GM19043 (cell line): ENCODE data around the gene HOXC11.

Experiments
- ATAC-seq: cut with Tn5 transposase; IDR thresholded peaks from one replicate; pipeline ENCODE4 v1.9.1; 2021; ENCODE audit warnings: low read depth; ENCODE audit not compliant: unreplicated experiment

HOXC11 gene

DNA sequence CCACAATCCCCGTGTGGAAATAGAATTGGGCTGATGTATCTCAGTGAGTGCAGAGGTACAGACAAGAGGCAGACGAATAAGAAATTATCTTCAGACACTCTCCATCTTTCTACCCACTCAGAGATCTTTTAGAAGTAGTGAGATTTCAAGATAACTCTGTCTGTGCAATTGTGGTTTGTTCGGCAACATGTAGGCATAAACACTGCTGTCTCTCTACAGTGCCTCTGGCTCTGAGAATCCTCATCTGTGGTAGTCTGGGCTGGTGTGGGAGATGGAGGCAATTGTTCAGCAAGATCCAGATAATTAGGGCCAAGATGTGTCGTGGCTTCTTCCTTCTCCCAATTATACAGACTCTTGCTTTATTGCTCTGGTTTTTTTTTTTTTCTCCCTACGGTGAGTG, 31.2 kb upstream of the HOXC11 start:
- no peak for ATAC-seq

DNA sequence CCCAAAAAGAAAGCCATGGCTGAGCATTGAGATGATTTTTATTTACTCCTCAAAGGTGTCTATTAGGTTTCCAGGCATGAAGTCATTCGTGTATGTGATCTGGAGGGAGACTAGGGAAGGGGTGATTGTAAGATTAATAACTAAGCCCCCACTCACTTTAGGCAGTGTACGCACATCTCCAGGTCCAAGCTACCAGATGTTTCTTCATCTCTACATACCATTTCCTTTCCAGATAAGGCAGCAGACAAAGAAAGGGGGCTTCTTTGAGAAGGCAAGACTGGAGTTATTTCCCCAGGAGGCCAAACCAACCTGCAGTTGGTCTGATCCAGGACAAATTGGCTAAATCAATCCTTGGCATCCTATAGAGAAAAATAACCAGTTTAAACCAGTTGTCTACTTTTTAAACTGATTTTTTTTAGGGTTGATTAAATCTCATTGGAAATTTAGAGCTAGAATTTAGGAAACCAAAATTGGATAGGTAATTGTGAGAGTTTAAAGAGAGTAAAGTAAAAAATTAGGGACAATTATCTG, 30.4 kb upstream of the HOXC11 start:
- ATAC-seq, result no peak

DNA sequence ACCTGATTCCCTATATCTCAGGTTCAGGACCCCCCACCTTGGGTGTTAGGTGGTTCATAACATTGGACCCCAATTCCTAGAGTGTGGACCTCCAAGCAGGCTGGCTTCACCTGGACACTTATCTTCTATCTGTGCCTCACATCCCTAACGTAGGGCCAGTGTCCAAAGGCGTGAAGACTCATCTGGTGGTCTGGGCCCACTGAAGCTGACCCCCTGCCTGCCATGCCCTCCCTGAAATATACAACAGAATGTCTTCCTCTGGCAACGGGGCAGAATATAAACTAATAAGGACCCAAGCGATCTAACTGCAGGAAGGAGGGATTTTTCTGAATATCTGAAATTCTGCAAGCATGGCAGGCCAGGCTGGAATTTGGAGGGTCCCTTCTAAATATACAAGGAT, 28.7 kb upstream of the HOXC11 start:
- no peak for ATAC-seq

DNA sequence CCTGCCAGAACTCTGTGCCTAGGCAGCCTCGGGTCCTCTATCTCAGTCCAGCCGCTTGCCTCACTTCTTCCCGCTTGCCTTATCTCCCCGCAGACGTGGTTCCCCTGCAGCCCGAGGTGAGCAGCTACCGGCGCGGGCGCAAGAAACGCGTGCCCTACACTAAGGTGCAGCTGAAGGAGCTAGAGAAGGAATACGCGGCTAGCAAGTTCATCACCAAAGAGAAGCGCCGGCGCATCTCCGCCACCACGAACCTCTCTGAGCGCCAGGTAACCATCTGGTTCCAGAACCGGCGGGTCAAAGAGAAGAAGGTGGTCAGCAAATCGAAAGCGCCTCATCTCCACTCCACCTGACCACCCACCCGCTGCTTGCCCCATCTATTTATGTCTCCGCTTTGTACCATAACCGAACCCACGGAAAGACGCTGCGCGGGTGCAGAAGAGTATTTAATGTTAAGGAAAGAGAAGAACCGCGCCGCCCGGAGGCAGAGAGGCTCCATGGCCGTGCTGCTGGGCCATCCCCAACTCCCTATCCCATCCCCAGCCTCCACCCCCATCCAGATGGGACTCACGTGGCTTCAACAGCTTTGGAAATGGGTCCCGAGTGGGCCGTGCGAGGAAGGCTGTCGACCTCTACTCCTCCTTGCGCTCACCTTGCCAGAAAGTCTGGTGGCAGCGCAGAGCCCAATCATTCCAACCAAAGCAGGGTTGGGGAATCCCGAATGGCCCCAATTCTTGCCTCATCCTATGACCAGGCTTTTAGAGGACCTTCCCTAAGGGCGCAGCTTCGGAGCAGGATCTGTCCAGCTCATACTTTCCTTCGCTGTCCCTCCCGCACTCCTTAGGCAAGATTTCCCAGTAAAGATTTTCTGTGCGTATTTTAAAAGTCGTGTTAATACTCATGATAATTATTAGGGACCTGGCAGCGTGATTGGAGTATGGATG, 27.7 kb upstream of the HOXC11 start:
- ATAC-seq, result no peak

DNA sequence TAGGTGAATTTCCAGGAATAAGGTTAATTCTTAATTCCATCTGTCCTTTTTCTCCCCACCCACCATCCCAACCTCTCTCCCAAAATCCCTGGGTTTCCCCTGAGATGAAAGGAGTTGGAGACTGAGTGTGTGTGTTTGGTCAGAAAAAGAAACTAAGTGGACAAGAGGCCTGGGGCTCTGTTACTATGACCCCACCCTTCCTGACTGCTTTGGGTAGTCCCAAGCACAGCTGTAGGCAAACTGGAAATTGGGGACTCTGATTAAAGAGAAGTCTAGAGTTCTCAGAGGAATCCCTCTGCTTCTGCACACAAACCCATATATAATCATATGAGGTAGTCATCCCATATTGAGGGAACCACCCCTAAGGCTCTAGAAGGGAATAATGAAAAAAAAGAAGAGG, 25.2 kb upstream of the HOXC11 start:
- ATAC-seq, result no peak

DNA sequence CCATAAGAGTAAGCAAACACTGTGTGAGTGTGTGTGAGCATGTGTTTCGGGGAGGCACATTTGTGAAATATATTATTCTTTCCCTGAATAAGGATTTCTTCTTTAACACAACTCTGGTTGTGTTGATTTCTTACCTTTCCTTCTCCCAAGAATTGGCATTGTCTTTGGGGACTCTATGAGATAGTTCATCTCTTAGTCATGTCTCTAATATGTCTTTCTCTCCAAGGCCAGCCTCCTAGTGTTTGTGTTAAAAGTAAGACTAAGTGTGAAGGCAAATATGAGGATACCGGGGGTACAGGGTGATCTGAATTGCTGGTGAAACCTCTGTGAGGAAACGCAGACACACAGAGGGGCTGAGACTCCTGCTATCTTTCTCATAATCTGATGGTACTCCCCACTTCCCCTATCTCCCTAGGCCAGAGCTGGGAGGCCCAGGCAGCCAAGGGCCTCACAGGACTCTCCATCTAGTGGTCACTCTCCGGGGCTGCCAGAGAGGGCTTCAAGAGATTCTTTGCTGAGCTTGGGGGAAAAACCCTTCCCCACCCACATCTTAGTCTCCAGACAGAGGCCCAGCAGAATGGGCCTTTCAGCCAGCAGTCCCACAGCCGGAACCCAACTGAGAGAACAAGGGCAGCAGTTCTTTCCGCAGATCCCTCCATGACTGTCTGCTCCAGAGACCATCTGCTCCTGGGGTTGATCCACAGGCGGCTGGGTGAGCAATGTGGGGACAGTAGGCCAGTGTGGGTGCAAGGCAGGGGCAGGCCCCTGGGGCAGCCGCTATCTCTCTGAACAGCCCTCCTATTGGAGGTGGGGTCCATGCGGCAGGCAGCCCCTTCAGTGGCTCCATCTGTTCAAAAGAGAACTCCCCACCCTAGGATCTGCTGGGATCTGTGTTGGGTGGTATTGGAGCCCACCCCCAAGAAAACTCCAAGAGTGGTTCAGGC, 24.0 kb upstream of the HOXC11 start:
- ATAC-seq, result no peak

DNA sequence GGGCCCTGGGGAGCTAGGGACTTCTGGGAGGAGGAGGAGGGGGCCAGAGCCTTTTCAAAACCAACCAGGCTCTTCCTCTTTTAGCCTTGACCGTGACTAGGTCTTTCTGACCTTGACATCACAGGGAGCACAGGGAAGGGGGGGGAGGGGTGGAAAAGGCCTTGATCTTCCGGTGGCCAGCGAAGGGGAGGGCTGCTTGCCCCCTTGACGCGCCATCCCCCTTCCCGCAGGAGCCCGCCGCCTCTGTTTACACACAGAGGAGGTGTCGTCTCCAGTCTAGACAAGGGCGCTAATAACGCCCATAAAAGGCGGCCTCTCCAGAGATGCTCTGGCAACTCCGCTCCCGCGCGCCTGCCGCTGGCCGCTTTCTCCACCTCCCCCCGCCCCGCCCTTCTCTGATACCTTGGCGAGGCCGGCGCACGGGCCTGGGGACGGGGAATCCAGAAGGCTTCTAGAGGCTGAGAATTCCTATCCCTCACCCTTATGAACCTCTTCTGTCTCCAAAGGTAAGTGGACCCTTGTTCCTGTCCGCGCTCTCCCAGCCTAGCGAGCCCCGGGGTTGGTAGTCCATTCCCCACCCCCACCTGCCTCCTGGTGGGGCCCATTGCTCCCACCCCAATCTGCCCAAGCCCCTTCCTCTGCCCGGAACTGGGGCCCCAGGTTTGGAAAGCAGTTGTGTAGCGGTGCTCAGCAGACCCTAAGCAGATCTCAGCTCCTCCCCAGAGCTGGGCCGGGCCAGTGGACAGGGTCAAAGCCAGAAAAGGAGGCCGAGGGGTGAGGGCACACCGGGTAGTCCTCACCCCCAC, 23.1 kb upstream of the HOXC11 start:
- no peak for ATAC-seq

DNA sequence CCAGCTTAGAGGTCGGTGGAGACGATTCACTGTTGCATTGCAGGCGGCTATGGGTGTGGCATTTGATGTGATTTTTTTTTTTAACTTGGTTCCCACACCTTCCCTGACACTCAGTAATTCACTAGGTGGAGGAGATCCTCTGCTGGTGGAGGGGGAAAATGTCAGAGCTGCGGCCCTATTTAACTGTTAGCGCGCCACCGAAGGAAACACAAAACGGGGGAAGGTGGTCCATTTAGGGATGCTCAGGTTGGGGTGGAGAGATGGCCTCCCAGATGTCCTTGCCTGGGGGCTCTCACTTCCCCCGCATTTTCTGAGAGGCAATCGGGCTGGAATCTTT, 22.5 kb upstream of the HOXC11 start:
- ATAC-seq, result no peak

DNA sequence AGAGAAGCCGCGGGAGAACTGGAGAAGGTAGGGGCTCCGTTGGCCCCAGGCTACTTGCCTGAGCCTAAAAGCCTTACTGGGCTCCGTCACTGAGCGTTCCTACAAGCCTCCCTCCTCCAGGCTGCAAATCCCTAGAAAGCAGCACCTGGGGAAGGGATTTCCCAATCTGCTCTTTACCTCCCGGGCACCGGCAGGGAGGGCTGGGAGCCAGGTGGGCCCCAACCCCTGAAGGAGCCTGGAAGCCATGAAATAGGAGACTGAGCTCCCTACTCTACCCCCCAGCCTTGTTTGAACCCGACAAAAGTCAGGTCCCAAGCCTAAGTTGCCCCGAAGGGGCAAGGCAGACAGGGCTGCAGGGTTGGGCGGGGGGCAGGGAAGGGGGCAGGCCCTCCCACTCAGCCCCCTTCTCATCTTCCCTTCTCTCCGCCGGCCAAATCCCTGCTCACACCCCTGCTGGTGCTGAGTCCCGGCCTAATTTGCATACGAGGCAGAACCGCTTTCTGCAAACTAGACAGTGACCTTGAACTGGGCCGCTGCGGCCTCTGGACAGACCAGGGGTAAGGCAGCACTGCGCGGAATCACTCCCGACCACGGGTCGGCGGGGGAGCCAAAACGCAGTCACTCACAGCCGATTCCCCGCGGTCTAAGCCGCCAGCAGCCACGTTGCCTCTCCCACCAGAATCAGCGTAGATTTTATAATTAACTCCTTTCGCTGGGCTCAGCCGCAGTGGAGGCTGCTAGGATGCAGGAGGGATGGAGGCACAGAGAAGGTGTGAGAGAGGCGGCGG, 21.9 kb upstream of the HOXC11 start:
- ATAC-seq, result no peak

DNA sequence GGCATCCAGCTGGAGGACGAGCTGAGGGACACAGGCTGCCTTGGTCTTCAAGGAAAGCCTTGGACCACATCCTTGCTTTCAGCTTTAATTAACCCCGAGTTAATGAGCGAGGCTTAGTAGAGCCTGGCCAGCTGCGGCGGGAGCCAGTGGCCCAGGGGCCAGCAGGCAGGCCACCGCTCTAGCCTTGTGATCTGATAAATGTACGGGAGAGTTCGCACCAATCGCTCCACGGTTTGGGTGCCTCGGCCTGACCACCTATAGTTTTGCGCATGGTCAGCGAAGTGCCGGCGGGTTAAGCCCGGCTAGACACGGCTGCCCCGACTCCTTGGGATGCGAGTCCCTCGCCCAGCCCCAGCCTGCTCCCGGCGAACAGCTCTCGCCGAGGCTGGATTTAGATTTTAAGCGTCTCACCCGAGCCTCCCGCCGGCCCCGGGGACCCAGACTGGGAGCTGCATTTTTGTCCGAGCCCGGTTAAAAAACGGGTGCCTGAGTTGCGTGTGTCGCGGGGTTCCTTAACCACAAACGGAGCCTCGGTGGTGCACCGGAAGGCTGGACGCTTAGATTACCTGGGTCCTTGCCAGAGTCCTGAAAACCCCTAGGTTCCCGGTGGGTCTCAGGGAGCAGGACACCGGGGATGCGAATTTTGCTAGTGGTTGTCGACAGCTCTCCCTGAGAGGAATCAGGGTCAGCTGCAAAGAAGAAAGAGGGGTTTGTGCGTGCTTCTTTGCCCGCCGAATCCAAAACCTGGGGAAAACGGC, 21.2 kb upstream of the HOXC11 start:
- no peak for ATAC-seq

DNA sequence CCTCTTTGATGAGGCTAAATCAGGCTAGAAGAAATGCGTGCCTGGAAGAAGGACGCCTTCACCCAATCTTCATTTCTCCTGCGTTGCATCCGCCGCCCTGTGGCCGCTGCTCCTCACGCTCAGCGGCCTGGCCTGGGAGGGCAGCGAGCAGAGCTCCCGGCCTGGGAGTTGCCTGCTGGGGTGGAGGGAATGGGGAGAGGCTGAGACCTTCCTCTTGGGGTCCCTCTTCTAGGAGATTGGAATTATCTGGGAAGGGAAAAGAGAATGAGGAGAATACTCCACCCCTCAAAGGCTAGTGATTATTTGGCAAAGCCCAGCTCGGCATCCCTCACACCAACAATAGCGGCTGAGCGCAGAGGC, 20.6 kb upstream of the HOXC11 start:
- ATAC-seq, result no peak

DNA sequence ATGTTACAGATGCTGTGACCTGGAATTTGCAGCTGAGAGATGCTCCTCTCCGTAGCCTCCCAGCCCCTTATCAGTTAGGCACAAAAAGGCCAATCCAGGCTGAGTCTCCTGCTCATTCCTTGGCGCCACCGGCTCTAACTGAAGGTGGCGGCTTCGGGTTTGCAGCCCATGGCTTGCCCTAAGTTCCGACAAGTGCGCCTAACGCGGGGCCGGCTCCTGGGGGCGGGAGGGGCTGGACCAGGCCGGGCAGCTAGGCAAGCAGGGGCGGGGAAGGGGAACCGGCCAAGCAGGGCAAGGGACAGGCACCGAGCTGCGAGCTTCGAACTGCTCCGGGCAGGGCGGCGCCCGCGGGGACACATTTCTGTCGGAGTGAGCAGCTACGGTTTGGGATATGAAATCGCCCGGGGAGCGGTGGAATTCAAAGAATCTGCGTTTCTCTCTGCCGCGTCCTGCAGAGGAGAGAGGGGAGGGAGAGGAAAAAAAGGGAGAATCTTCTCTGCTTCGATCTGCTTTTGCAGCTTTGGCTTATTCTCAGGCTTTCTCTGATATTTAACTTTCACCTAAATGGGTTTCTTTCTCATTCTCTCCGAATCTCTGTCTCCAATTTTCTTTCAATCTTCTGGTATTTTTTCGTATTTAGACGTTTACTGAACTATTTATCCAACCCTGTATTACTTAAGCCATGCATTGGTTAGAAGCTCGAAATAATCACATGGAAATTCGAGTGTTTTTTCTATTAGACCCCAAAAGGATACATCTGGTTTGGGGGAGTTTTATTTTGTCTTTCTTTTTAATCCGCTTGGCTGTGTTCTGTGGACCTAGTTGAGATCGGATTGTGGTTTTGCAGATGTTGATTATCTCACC, 19.8 kb upstream of the HOXC11 start:
- no peak for ATAC-seq

DNA sequence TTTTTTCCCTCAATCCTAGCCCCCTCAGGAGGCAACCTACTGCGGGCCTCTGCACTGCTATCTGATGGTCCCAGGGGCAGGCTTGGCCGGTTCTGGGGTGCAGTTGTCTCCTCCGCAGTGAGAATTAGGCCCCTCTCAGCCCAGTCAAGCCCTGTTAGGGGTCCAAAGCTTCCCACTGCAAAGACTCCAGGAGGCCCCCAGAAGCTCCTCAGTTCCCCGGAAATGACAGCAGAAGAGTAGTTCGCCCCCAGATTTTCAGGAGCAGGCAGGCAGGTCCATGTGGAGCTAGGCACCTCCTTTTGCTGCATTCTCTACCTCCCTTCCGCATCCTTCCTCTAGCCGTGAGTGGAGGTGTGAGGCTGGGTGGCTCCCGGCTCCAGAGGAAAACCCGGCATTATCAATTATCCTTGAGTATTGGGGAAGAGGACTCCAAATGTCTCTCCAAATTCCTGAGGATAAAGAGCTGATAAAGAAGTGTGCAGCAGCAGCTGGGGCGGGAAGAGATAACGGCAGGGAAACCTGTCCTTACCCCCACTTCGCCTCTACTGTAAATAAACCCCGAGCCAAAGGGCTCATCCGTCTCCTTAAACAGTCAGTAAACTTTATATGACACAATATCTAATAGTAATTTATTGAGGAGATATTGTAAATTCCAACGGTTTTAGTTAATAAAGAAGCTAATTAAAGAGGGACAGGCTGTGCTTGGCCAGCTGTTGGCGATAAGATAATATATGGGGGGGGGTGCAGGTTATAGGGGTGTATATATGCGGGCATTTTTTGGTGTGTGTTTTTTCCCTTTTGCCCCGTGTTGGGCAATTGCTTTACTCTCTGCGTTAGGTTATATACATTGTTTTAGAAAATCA, 18.9 kb upstream of the HOXC11 start:
- no peak for ATAC-seq

DNA sequence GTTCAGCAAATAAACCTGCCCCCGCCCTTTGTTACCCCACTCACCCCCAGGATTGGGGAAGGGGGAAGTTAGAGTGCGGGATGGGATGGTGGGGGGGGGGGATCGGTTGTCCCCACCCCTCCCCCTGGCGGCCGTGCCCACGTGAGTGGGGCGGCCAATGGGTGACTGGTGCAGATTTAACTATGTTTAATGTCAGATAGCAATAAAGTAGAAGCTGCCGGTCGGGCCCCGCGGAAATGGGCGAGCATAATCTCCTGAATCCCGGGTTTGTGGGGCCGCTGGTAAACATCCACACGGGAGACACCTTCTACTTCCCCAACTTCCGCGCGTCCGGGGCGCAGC, 18.3 kb upstream of the HOXC11 start, which contains the start of gene HOXC12:
HOXC12 (plus strand) TSS at position 210 of the 342 bp plus-strand sequence; CDS start at position 237, 27 bp downstream.
- no peak for ATAC-seq

DNA sequence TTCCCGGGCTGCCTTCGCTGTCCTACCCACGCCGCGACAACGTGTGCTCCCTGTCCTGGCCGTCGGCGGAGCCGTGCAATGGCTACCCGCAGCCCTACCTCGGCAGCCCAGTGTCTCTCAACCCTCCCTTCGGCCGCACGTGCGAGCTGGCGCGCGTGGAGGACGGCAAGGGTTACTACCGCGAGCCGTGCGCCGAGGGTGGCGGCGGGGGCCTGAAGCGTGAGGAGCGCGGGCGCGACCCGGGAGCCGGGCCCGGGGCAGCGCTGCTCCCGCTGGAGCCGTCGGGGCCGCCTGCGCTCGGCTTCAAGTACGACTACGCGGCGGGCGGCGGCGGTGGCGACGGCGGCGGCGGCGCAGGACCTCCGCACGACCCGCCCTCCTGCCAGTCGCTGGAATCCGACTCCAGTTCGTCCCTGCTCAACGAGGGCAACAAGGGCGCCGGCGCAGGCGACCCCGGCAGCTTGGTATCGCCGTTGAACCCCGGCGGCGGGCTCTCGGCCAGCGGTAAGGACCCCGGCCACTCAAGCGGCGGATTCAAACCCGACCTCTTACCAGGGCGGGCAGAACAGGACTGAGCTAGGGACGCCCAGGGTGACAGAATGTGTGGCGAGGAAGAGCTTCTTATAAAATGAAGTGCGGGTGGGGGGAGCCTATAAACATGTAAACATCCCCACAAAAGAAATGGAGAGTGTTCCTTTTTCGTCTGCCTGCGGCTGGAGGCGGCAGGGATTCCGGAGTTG, 17.7 kb upstream of the HOXC11 start:
- ATAC-seq, result no peak

DNA sequence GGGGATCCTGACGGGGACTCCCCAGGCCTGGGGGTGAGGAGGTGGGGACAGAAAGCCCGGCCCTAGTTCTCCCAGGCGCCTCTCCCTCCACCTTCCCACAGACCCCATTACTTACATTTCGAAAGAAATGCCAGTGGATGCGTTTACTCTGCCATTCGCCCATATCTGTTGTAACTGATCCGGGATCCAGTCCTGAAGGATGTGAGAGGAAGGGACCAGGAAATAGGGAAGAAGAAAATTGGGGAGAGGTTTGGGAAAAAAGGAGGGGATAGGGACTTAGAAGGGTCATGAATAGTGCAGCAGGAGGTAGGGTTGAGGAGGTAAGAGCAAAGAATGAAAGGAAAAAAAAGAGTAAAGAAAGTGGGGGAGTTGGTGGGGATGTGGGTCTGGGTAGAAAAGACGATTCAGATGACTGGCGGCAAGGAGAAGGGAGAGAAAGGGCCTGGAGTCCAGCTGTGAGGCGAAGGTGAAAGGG, 17.1 kb upstream of the HOXC11 start:
- ATAC-seq, result no peak
